ENCODE data around the gene CYBA.

CYBA gene

DNA sequence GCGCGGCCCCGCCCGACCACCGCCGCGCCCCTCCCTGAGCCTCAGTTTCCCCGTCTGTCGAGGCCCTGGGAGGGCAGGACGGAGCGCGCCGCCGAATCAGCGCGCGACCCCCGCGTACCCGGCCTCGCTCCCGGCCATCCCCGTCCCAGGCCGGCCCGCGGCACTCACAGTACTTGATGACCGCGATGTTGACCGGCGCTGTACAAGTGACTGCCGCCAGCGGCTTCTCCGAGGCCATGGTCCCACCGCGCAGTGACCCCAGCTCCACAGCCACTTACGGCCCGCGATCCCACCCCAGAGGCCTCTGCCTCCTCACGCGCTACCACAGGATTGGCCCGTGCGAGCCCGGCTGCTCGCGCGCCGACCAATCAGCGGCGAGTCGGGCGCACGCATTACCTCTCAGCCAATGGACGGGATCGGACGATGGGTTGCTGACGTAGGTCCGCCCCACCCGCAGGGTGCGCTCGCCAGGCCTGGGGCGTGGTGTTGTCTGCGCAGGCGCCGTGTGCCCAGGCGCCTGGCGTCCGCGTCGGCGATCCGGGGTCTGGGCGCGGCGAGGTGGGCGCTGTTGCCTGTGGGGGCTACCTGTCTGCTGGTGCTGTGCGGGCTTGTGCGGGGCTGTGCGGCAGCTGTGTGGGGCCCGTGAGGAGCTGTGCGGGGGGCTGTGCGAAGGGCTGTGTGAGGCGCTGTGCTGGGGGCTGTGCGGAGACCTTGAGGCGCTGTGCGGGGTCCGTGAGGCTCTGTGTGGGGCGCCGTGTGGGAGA, 12.2 kb upstream of the CYBA start, which contains the start of gene MVD:
MVD (minus strand) TSS at position 249 of the 764 bp plus-strand sequence; CDS start at position 238, 11 bp downstream.
- DNase-seq (ENCODE audit: low read depth in 2 of 2): peak; percentile 90 to 92

DNA sequence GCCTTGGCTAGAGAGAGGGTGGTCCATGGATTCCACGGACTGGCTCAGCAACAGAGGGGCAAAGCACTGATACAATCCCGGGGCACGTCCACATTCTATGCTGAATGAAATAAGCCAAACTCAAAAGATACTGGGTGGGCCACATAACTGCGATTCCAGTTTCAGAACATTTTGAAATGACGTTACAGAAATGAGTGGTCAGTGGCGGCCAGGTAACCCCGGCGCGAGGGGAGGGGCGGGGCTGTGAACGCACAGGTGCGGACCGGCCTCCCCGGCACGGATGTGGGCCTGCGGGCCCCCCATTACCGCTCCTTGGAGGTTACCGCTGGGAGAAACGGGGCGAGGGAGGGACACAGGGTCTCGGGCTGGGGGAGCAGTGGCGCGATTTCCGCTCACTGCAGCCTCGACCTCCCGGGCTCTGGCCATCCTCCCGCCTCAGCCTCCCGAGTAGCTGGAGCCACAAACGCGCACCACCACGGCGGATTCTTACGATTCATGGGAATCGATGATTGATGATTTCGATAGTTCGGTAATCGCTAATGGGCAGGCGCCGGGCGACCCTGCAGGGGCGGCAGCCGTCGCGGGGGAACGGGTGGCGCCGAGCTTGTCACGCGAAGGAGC, 11.5 kb upstream of the CYBA start:
- no peak for DNase-seq (ENCODE audit: low read depth in 2 of 2)

DNA sequence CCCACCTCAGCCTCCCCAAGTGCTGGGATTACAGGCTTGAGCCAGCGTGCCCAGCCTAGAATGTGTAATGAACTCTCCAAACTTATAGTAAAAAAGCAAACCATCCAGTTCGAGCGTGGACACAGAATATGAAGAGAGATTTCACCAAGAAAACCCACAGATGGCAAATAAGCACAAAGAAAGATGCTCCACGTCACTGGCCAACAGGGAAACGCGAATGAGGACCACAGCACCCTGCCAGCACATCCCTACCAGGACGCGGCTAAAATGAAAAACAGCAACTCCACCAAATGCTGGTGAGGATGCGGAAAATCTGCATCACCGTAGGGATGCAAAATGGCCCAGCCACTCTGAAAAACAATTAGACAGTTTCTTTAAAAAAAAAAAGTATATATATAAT, 10.6 kb upstream of the CYBA start:
- DNase-seq (ENCODE audit: low read depth in 2 of 2): no peak

DNA sequence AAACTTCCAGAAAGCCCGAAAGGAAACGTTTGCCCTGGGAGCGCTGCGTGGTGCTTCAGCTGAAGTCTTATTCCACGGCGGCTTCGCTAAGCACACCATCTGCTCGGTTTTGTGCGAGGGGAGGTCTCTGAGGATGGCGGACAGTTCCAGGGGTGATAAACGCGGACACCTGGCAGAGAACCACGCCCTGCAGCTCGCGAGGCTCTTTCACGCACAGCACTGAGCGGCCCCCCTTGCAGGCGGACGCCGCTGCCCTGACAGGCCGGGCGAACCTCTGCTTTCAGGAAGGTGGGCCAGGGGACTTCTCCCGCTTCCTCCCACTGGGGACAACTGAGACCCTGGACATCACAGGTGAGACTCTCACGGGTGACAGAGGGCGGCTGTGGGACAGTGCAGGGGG, 8.3 kb upstream of the CYBA start:
- no peak for DNase-seq (ENCODE audit: low read depth in 2 of 2)

DNA sequence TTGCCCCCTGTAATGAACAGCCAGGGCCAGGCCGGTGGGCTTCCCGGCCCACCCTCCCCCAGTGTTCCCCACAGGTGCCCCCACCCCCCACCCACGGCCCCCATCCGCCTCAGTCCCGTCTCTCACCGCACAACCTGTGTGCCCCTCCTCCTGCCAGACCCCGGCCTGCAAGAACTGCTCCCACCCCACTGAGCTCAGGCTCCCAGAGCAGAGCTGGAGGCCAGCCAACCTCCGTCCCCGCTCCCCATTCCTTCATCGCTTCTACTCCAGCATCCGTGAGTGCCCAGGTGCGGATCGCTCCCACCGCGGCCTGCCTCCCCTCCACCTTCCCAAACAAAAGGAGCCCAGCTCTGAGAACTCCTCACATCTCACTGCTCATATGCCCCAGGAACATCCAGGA, 7.9 kb upstream of the CYBA start:
- no peak for DNase-seq (ENCODE audit: low read depth in 2 of 2)

GRCh38 chr16:88657371-88657770, 6.5 kb upstream of the CYBA start:
- no peak for DNase-seq (ENCODE audit: low read depth in 2 of 2)

DNA sequence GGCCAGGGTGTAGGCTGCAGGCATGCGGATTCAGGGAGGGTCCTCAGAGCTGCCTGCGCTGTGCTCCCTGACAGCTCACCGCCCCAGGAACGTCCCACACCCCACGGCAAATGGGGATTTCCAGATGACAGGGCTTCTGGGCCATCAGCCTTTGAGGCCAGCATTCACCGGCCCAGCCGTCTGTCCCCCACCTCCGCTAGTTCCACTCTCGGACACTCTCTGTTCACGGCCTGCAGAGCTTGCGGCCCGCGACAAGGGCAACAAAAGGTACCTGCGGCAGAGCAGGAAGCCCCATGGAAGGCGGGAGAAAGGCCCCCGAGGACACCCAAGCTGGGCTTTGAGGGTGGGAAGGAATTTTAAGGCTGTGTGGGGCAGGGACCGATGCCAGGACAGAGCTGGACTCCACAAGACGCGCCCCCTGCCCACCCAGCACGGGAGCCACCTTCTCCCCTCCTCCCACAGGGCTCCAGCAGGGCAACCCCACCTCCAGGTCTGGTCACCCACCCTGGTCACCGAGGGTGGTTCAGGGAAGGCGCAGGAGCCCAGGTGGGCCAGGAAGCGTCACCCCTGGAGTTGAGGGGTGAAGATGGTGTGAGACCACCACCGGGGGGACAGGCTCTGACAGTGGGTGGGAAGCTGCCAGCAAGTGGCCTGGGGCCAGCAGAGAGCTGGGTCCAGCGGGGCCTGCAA, 5.6 kb upstream of the CYBA start:
- no peak for DNase-seq (ENCODE audit: low read depth in 2 of 2)

DNA sequence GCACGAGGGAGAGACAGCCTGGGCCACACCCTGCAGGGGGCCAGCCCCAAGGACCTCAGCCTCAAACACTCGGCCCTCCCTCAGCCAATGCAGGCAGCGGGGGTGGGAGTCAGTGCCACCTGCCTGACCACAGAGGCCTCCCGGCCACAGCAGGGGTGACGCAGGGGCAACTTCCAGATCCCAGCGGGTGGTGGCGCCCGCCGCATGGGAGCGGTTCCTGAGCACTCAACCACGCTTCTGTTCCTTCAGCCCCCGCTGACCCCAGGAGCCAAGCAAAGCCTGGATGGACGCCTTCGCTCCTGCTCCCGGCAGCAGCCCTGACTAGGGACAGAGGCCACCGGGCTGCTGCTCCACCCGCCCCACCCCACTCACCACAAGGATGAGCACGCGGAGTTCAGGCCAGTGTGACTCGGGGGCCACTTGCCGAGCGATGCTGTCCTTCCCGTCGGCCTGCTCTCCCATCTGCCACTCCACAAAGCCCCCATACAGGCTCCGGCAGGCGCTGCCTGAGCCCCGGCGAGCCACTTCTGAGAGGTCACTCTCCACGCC, 5.0 kb upstream of the CYBA start:
- DNase-seq (ENCODE audit: low read depth in 2 of 2): no peak

- no peak for DNase-seq (ENCODE audit: low read depth in 2 of 2)
Measured at GRCh38 chr16:88655053-88655732, 4.3 kb upstream of the CYBA start.

GRCh38 chr16:88654363-88655052, 3.7 kb upstream of the CYBA start:
- DNase-seq (ENCODE audit: low read depth in 2 of 2): no peak

- no peak for DNase-seq (ENCODE audit: low read depth in 2 of 2)
Measured at GRCh38 chr16:88653596-88654362, 2.9 kb upstream of the CYBA start.

DNA sequence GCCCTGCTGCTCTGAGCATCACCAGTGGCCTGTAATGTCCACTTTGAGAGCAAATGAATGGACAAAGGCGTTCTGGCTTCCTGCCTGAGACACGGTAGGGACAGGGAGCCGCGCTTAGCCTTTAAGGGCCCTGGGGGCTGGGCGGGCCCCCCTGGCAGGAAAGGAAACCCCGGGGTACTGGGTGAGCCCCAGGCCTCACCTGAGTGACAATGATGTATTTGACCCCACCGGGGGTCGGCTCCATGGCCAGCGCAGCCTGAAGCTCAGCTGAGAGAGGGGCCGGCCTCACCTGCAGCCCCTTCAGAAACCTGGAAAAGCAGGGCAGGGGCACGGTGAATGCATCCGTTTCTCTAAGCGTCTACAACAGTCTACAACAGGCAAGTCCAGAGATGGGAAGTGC, 2.2 kb upstream of the CYBA start:
- DNase-seq (ENCODE audit: low read depth in 2 of 2): no peak

DNA sequence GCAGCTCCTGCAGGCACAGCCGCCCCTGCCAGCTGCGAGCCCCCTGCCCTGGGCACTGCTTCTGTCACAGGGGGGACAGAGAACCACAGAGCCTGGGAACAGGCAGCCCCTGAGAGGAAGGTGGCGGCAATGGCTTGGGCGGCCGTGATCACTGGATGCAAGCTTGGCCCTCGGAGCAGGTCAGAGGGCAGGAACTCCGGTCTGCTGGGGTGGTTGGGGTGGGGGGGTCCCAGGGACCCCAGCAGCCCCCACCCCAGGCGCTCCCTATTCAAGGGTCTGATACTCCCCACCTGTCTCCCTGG, 1.9 kb upstream of the CYBA start:
- DNase-seq (ENCODE audit: low read depth in 2 of 2): no peak

DNA sequence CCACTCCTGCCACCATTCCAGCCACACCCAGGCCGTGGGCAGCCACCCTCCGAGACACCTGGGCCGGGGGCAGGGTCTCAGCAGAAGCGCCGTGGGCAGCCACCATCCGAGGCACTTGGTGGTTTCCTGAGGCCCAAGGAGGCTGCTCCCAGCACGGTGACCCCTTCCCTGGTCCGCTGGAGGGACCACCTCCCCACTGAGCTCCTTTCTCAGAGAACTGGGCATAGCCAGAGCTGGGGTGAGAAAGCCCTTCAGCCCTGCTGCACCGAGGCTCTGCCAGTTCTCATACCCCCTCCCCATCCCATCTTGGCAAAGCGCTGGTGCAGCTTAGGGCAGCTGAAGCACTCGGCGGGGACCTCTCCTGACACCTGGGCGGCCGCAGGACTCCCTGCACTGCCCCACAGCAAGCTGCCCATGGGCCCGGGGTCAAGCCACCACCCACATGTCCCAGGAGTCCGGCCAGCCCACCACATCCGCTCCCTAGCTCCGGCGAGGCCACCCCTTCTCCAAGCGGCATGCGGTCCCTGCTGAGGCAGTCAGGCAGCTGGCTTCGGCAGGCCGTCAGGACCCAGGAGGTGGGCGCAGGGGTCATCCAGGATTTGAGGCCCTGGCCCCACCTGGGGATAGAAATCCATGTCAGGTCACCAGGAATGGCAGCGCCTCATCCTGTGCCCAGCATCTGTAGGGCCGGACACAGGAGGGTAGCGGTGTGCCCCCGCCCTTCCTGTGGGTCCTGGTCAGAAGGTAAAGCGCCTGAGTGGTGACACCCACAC, 1.3 kb upstream of the CYBA start:
- DNase-seq (ENCODE audit: low read depth in 2 of 2): no peak

GRCh38 chr16:88651276-88651988, 579 bp upstream of the CYBA start:
- peak in 1 of 2 donors; percentile 39 for DNase-seq (ENCODE audit: low read depth in 2 of 2)

- no peak for DNase-seq (ENCODE audit: low read depth in 2 of 2)
Measured at GRCh38 chr16:88649924-88650748, 717 bp downstream of the CYBA start.

GRCh38 chr16:88649195-88649923, 1.5 kb downstream of the CYBA start:
- no peak for DNase-seq (ENCODE audit: low read depth in 2 of 2)

All from stimulated activated CD8-positive, alpha-beta memory T cell treated with anti-CD3 and anti-CD28 coated beads, Interleukin-15, amount 100 ng/mL, for 4 hours (primary cell).